CD4-positive, alpha-beta T cell treated with Interferon gamma for 1 hour (primary cell): Measurements from ENCODE around the gene RIIAD1.
"Not testable (repeated sequence)": the region's sequence is repeated elsewhere in the genome, so short reads cannot be mapped to it uniquely, and the experiment has no call there.

Experiments used
- DNase-seq: peaks from one replicate; pipeline ENCODE4 v3.0.0-alpha.2; 2020

Gene RIIAD1

GRCh38 chr1:151720974-151721787, at the start of gene RIIAD1:
RIIAD1 (plus strand) TSS chr1:151721522; CDS start chr1:151721537, 15 bp downstream.
- DNase-seq = peak; percentile 49

GRCh38 chr1:151673407-151673806, 47.9 kb upstream of the RIIAD1 start:
- no peak for DNase-seq

- no peak for DNase-seq
These were observed 40.9 kb upstream of the RIIAD1 start for GRCh38 chr1:151680391-151680790.

- no peak for DNase-seq
These were observed 40.5 kb upstream of the RIIAD1 start for GRCh38 chr1:151680826-151681225.

GRCh38 chr1:151681923-151682322, 39.4 kb upstream of the RIIAD1 start:
- no peak for DNase-seq

GRCh38 chr1:151682901-151683300, 38.4 kb upstream of the RIIAD1 start:
- DNase-seq = not testable (repeated sequence)

- no peak for DNase-seq
These were observed 37.2 kb upstream of the RIIAD1 start for GRCh38 chr1:151684128-151684527.

- DNase-seq = no peak
These were observed 34.8 kb upstream of the RIIAD1 start for GRCh38 chr1:151686561-151686960.

GRCh38 chr1:151689494-151689893, 31.8 kb upstream of the RIIAD1 start:
- DNase-seq = no peak

- no peak for DNase-seq
These were observed 29.1 kb upstream of the RIIAD1 start for GRCh38 chr1:151692226-151692625.

GRCh38 chr1:151693057-151693651, 28.2 kb upstream of the RIIAD1 start:
- no peak for DNase-seq

GRCh38 chr1:151701515-151701914, 19.8 kb upstream of the RIIAD1 start:
- DNase-seq = no peak

GRCh38 chr1:151702936-151703335, 18.4 kb upstream of the RIIAD1 start:
- no peak for DNase-seq

GRCh38 chr1:151703813-151704212, 17.5 kb upstream of the RIIAD1 start:
- no peak for DNase-seq

- no peak for DNase-seq
These were observed 17.1 kb upstream of the RIIAD1 start for GRCh38 chr1:151704246-151704645.

- no peak for DNase-seq
These were observed 16.2 kb upstream of the RIIAD1 start for GRCh38 chr1:151705146-151705545.

- DNase-seq = no peak
These were observed 15.4 kb upstream of the RIIAD1 start for GRCh38 chr1:151705753-151706463.

GRCh38 chr1:151706464-151707415, 14.6 kb upstream of the RIIAD1 start:
- no peak for DNase-seq

- no peak for DNase-seq
These were observed 13.7 kb upstream of the RIIAD1 start for GRCh38 chr1:151707541-151708065.

GRCh38 chr1:151708891-151709290, 12.4 kb upstream of the RIIAD1 start:
- no peak for DNase-seq

GRCh38 chr1:151710187-151710840, 11.0 kb upstream of the RIIAD1 start:
- peak; percentile 27 for DNase-seq
